Liver (tissue), 9 donors: Measurements from ENCODE around the gene TRAT1. TPM values are rescaled to one million over a fixed set of nuclear protein-coding genes. Genes with fewer than 3 reads are reported as not detected.

Experiments used
- DNase-seq: peaks from one replicate; pipeline ENCODE4 v3.0.0-alpha.2; 2017; ENCODE audit warnings: low spot score
- H3K27ac ChIP-seq, 2 donors: one replicate each; pipeline ENCODE4 v1.7.0; 2013; ENCODE audit warnings: inconsistent platforms in 2 of 2, low read length in 2 of 2, control low read depth in 1 of 2, low read depth in 1 of 2, mild to moderate bottlenecking in 1 of 2
- H3K27me3 ChIP-seq, 4 donors: one replicate each; pipeline versions ENCODE4 v1.6.1 to v1.7.0; 2013; ENCODE audit warnings: low read length in 3 of 4, inconsistent platforms in 1 of 4, mild to moderate bottlenecking in 1 of 4, moderate library complexity in 1 of 4; ENCODE audit not compliant: control insufficient read depth in 4 of 4, insufficient read depth in 4 of 4
- H3K36me3 ChIP-seq, 4 donors: one replicate each; pipeline versions ENCODE4 v1.6.1 to v1.7.0; 2013; ENCODE audit warnings: low read length in 3 of 4, mild to moderate bottlenecking in 3 of 4, low read depth in 1 of 4, moderate library complexity in 1 of 4; ENCODE audit not compliant: control insufficient read depth in 4 of 4, insufficient read depth in 3 of 4
- H3K4me1 ChIP-seq, 4 donors: one replicate each; pipeline versions ENCODE4 v1.6.1 to v1.7.0; 2013; ENCODE audit warnings: low read length in 3 of 4, mild to moderate bottlenecking in 3 of 4, moderate library complexity in 1 of 4; ENCODE audit not compliant: control insufficient read depth in 4 of 4, insufficient read depth in 4 of 4
- H3K4me3 ChIP-seq, 3 donors: one replicate each; pipeline versions ENCODE4 v1.6.1 to v1.7.0; 2013; ENCODE audit warnings: low read length in 3 of 3, control low read depth in 1 of 3, low read depth in 1 of 3, mild to moderate bottlenecking in 1 of 3
- H3K9ac ChIP-seq, 2 donors: one replicate each; pipeline ENCODE4 v1.7.0; 2013; ENCODE audit warnings: low read length in 2 of 2, mild to moderate bottlenecking in 2 of 2, moderate library complexity in 2 of 2, control low read depth in 1 of 2, low read depth in 1 of 2
- H3K9me3 ChIP-seq, 4 donors: one replicate each; pipeline versions ENCODE4 v1.6.1 to v1.7.0; 2013; ENCODE audit warnings: low read length in 3 of 4; ENCODE audit not compliant: control insufficient read depth in 4 of 4
- ATF3 ChIP-seq: IDR thresholded peaks from 2 replicates; pipeline ENCODE4 v1.6.1; 2016; ENCODE audit warnings: antibody characterized with exemption
- CTCF ChIP-seq: fragments of 150-350 bp; IDR thresholded peaks from 2 replicates; pipeline ENCODE4 v1.5.1; 2017; ENCODE audit warnings: improper control_type of control experiment, low read depth, low read length; ENCODE audit not compliant: missing input control
- EGR1 ChIP-seq, 2 donors: IDR thresholded peaks; 2 replicates each; pipeline ENCODE4 v1.6.1; 2016 to 2018; ENCODE audit warnings: antibody characterized with exemption in 2 of 2, low read depth in 2 of 2
- FOXA1 ChIP-seq: IDR thresholded peaks from 2 replicates; pipeline ENCODE4 v1.6.1; 2016; ENCODE audit warnings: antibody characterized with exemption
- FOXA2 ChIP-seq: IDR thresholded peaks from 2 replicates; pipeline ENCODE4 v1.6.1; 2016; ENCODE audit warnings: antibody characterized with exemption
- GABPA ChIP-seq, 2 donors: IDR thresholded peaks in 1 of 2; conservative IDR thresholded peaks in 1 of 2; 2 replicates each; pipeline ENCODE4 v1.6.1; 2016; ENCODE audit warnings: antibody characterized with exemption in 2 of 2, mild to moderate bottlenecking in 1 of 2, moderate library complexity in 1 of 2
- HNF4A ChIP-seq, 2 donors: conservative IDR thresholded peaks; 2 replicates each; pipeline ENCODE4 v1.6.1; 2016; ENCODE audit warnings: antibody characterized with exemption in 2 of 2, mild to moderate bottlenecking in 2 of 2
- HNF4G ChIP-seq: IDR thresholded peaks from 2 replicates; pipeline ENCODE4 v1.6.1; 2016; ENCODE audit warnings: antibody characterized with exemption
- JUND ChIP-seq, 2 donors: IDR thresholded peaks; 2 replicates each; pipeline ENCODE4 v1.6.1; 2016; ENCODE audit warnings: antibody characterized with exemption in 2 of 2
- MAX ChIP-seq: IDR thresholded peaks from 2 replicates; pipeline ENCODE4 v1.6.1; 2016; ENCODE audit warnings: antibody characterized with exemption
- NR2F2 ChIP-seq: IDR thresholded peaks from 2 replicates; pipeline ENCODE4 v1.6.1; 2016; ENCODE audit warnings: antibody characterized with exemption
- RAD21 ChIP-seq, 2 donors: IDR thresholded peaks; 2 replicates each; pipeline ENCODE4 v1.6.1; 2016; ENCODE audit warnings: antibody characterized with exemption in 2 of 2, mild to moderate bottlenecking in 2 of 2
- REST ChIP-seq: IDR thresholded peaks from 2 replicates; pipeline ENCODE4 v1.6.1; 2016; ENCODE audit warnings: antibody characterized with exemption, mild to moderate bottlenecking
- SP1 ChIP-seq: IDR thresholded peaks from 2 replicates; pipeline ENCODE4 v1.6.1; 2018; ENCODE audit warnings: antibody characterized with exemption, mild to moderate bottlenecking
- TAF1 ChIP-seq: conservative IDR thresholded peaks from 2 replicates; pipeline ENCODE4 v1.6.1; 2016; ENCODE audit warnings: antibody characterized with exemption, mild to moderate bottlenecking
- YY1 ChIP-seq: IDR thresholded peaks from 2 replicates; pipeline ENCODE4 v1.6.1; 2016; ENCODE audit warnings: antibody characterized with exemption, mild to moderate bottlenecking
- ZBTB33 ChIP-seq: IDR thresholded peaks from 2 replicates; pipeline ENCODE4 v1.6.1; 2016; ENCODE audit warnings: antibody characterized with exemption
- WGBS: extraction: QIAGEN DNeasy Blood & Tissue Kit; methylation state at CpG from one replicate; pipeline ENCODE4 v1.1.7; 2013; 5-methylcytosine and 5-hydroxymethylcytosine counted together
- polyA plus RNA-seq, 2 donors: library from polyadenylated mRNA; stranded (reverse) in 1 of 2; unstranded in 1 of 2; fragments of 200-250 nt in 1 of 2; fragments of >200 nt in 1 of 2; fragmentation: Nextera tagmentation in 1 of 2; extraction: Ambion mirVana in 1 of 2; gene quantifications; one replicate each; pipeline versions ENCODE4 v1.2.1 to v1.2.3, GENCODE V29; 2013 to 2015
- total RNA-seq, 2 donors: library from RNA; depleted of rRNA; stranded (reverse); fragments of >200 nt; gene quantifications; one replicate each; pipeline ENCODE4 v1.2.3, GENCODE V29; 2014
- donor health status: healthy.
- donor health status: healthy.
- donor health status: healthy.
- donor health status: healthy.
- donor health status: healthy.

Gene TRAT1
- total and polyA plus RNA-seq, 4 donors = 0.06 to 0.67 (median 0.32) TPM

- H3K27ac ChIP-seq = no peak overlapping the region
- H3K27me3 ChIP-seq = no peaks in the 10 kb centered on the region
- H3K4me3 ChIP-seq = no peak overlapping the region
- TF ChIP-seq FOXA2 = no peak
- no peak for TF ChIP-seq YY1
- no peak for TF ChIP-seq ATF3
- TF ChIP-seq CTCF = no peak
- TF ChIP-seq HNF4A (conservative IDR thresholded peaks at IDR 0.05) = no peak
- TF ChIP-seq RAD21 (IDR thresholded peaks at IDR 0.05) = no peak
- TF ChIP-seq SP1 = no peak
- TF ChIP-seq FOXA1 = no peak
- TF ChIP-seq ZBTB33 = no peak
- TF ChIP-seq NR2F2 = no peak
- no peak for TF ChIP-seq GABPA (IDR thresholded peaks at IDR 0.05 in 1 of 2, conservative IDR thresholded peaks at IDR 0.05 in 1 of 2)
- TF ChIP-seq HNF4G = no peak
- no peaks in the 10 kb centered on the region for H3K4me1 ChIP-seq
- no peaks in the 10 kb centered on the region for H3K36me3 ChIP-seq
- H3K9ac ChIP-seq = no peak overlapping the region
- 86% methylated on average over 2 of the region's 2 CpGs for WGBS
- DNase-seq = no peak
- peaks cover 0 to 6% (median 1%) of the 10 kb centered on the region in 4 donors for H3K9me3 ChIP-seq
These were observed 18.1 kb upstream of the TRAT1 start for GRCh38 chr3:108804437-108804836.

- DNase-seq = no peak
- no peaks in the 10 kb centered on the region for H3K36me3 ChIP-seq
- no peak for TF ChIP-seq EGR1 (IDR thresholded peaks at IDR 0.05; ENCODE audit: low read depth in 2 of 2)
- no peak for TF ChIP-seq REST
- TF ChIP-seq FOXA2 = no peak
- TF ChIP-seq CTCF = no peak
- TF ChIP-seq NR2F2 = no peak
- no peak for TF ChIP-seq HNF4G
- no peak for TF ChIP-seq MAX
- no peak for TF ChIP-seq JUND (IDR thresholded peaks at IDR 0.05)
- no peak for TF ChIP-seq HNF4A (conservative IDR thresholded peaks at IDR 0.05)
- TF ChIP-seq TAF1 = no peak
- no peak for TF ChIP-seq RAD21 (IDR thresholded peaks at IDR 0.05)
- TF ChIP-seq ZBTB33 = no peak
- TF ChIP-seq ATF3 = no peak
- TF ChIP-seq GABPA (IDR thresholded peaks at IDR 0.05 in 1 of 2, conservative IDR thresholded peaks at IDR 0.05 in 1 of 2) = no peak
- H3K4me1 ChIP-seq = no peaks in the 10 kb centered on the region
- no peak overlapping the region for H3K4me3 ChIP-seq
- H3K27ac ChIP-seq = no peak overlapping the region
- no peak overlapping the region for H3K9ac ChIP-seq
- no peaks in the 10 kb centered on the region for H3K27me3 ChIP-seq
- H3K9me3 ChIP-seq = peaks cover 0 to 6% (median 1%) of the 10 kb centered on the region in 4 donors
- 83% methylated on average over 4 of the region's 4 CpGs for WGBS
These were observed 17.6 kb upstream of the TRAT1 start for GRCh38 chr3:108804966-108805365.
